Neural cell (in vitro differentiated cells): ENCODE data around the gene NDUFAF2.

Source experiments
- EP300 ChIP-seq: fragments of 450-650 bp; conservative IDR thresholded peaks from 2 replicates; pipeline ENCODE4 v1.6.1; 2014; ENCODE audit warnings: antibody characterized with exemption, mild to moderate bottlenecking, moderate library complexity; ENCODE audit not compliant: poor library complexity, severe bottlenecking
- EZH2 ChIP-seq: fragments of 200-600, 300-800 bp; shearing (Covaris generic), sonication (generic); IDR thresholded peaks from 2 replicates; pipeline ENCODE4 v1.6.1; 2014; ENCODE audit warnings: antibody characterized with exemption, low read length, borderline replicate concordance, mild to moderate bottlenecking; ENCODE audit not compliant: insufficient read depth, poor library complexity, severe bottlenecking
- POLR2AphosphoS5 ChIP-seq: IDR thresholded peaks from 2 replicates; pipeline ENCODE4 v1.6.1; 2012
- TF ChIP-seq, protein P1 (sequence below): fragments of 450-650 bp; IDR thresholded peaks from 2 replicates; pipeline ENCODE4 v1.5.1; 2014; ENCODE audit warnings: antibody characterized with exemption, mild to moderate bottlenecking, moderate library complexity; ENCODE audit not compliant: poor library complexity, severe bottlenecking

GRCh38 chr5:61162010-61162831 is 217.2 kb downstream of the NDUFAF2 start, which contains the start of gene SMIM15:
- TF ChIP-seq, protein P1, sequence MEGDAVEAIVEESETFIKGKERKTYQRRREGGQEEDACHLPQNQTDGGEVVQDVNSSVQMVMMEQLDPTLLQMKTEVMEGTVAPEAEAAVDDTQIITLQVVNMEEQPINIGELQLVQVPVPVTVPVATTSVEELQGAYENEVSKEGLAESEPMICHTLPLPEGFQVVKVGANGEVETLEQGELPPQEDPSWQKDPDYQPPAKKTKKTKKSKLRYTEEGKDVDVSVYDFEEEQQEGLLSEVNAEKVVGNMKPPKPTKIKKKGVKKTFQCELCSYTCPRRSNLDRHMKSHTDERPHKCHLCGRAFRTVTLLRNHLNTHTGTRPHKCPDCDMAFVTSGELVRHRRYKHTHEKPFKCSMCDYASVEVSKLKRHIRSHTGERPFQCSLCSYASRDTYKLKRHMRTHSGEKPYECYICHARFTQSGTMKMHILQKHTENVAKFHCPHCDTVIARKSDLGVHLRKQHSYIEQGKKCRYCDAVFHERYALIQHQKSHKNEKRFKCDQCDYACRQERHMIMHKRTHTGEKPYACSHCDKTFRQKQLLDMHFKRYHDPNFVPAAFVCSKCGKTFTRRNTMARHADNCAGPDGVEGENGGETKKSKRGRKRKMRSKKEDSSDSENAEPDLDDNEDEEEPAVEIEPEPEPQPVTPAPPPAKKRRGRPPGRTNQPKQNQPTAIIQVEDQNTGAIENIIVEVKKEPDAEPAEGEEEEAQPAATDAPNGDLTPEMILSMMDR: no peak
- TF ChIP-seq EP300 (peak; percentile 35), EZH2 (no peak), POLR2AphosphoS5 (peak; percentile 70)
